Measurements from ENCODE around the gene RAD23A. TPM values are rescaled to one million over a fixed set of nuclear protein-coding genes. Genes with fewer than 3 reads are reported as not detected.

The RAD23A gene
- total and polyA plus RNA-seq, 4 donors, result 79.7 to 186 (median 117) TPM

DNA sequence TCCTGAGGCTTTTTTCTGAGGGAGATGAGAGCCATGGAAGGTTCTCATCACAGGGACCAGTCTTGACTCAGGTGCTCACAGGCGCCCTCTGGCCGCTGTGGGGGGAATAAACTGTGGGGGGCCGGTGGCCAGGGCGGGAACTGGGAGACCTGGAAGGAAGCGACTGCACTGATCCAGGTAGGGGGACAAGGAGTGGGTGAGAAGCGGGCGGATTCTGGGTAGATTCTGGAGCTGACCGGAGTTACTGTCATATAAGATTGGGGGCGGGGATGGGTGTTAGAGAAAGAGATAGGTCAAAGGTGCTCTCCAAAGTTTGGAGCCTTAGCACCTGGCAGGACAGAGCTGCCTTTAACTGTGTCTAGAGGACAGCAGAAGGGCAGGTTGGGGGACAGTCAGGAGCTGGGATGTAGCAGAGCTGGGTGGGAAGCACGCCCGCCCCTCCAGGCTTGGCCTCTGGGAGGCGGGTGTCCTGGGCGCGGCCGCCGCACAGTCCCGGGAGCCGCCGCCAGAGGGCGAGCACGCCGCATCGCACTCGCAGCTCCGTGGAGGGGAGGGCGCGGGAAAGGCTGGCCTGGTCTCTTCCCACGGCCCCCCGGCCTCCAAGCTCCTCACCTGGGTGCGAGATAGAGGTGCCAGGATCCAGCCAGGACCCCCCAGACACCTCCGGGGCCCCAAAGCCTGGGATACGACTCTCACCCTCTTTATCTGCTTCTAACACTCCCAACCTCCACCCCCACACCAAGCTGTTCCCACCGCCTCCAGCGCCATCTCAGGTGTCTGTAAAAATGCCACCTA is 19.6 kb downstream of the RAD23A start:
- no peaks in the 10 kb centered on the region for H3K27me3 ChIP-seq (ENCODE audit: control insufficient read depth in 3 of 3, insufficient read depth in 3 of 3, low read length in 2 of 3)
- DNase-seq, result peak; percentile 75 to 81 (median 79)
- 1% methylated on average over 34 of the region's 34 CpGs for WGBS, 2 donors
- TF ChIP-seq, protein P1, sequence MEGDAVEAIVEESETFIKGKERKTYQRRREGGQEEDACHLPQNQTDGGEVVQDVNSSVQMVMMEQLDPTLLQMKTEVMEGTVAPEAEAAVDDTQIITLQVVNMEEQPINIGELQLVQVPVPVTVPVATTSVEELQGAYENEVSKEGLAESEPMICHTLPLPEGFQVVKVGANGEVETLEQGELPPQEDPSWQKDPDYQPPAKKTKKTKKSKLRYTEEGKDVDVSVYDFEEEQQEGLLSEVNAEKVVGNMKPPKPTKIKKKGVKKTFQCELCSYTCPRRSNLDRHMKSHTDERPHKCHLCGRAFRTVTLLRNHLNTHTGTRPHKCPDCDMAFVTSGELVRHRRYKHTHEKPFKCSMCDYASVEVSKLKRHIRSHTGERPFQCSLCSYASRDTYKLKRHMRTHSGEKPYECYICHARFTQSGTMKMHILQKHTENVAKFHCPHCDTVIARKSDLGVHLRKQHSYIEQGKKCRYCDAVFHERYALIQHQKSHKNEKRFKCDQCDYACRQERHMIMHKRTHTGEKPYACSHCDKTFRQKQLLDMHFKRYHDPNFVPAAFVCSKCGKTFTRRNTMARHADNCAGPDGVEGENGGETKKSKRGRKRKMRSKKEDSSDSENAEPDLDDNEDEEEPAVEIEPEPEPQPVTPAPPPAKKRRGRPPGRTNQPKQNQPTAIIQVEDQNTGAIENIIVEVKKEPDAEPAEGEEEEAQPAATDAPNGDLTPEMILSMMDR (IDR thresholded peaks at IDR 0.05; ENCODE audit: control extremely low read depth, extremely low read depth), result peak; percentile 99
- H3K36me3 ChIP-seq (ENCODE audit: control insufficient read depth in 4 of 4, insufficient read depth in 4 of 4, low read length in 4 of 4), result no peaks in the 10 kb centered on the region
- ATAC-seq (ENCODE audit: insufficient read depth, low FRiP score), result peak; percentile 93
- peak overlapping the region; percentile 4 to 57 for H3K27ac ChIP-seq (ENCODE audit: low read depth in 1 of 2, low read length in 1 of 2)
- no peak overlapping the region for H3K4me3 ChIP-seq
- peak overlapping the region in 1 of 2 donors; percentile 42 for H3K9ac ChIP-seq (ENCODE audit: insufficient read depth in 1 of 2, low read length in 2 of 2)
- no peaks in the 10 kb centered on the region for H3K9me3 ChIP-seq (ENCODE audit: control insufficient read depth in 4 of 4, insufficient read depth in 3 of 4, low read length in 3 of 4)
- H3K4me1 ChIP-seq (ENCODE audit: control insufficient read depth in 5 of 5, insufficient read depth in 5 of 5, low read length in 5 of 5), result peaks cover 0 to 8% (median 2%) of the 10 kb centered on the region in 5 donors

DNA sequence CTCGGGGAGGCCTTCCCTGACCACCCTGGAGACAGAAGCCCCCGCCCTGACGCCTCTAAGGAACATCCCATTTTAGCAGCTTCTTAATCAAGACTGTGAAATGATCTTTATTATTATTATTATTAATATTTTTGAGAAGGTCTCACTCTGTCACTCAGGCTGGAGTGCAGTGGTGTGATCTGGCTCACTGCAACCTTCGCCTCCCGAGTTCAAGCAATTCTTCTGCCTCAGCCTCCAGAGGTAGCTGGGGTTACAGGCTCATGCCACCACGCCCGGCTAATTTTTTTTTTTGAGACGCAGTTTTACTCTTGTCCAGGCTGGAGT is 20.1 kb downstream of the RAD23A start:
- DNase-seq, result no peak

DNA sequence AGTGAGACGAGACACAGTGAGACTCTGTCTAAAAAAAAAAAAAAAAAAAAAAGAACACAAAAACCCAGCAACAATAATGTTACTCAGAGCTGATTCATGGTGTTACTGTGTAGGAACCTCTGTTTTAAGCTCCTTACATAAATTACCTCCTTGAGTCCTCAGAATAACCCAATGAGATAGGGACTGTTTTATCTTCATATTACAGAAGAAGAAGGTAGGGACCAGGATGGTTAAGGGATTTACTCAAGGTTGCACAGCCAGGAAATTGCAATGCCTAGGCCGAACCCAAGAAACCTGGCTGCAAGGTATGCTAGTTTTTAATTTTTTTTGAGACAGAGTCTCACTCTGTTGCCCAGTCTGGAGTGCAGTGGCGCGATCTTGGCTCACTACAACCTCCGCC is 22.2 kb downstream of the RAD23A start:
- ATAC-seq (ENCODE audit: insufficient read depth, low FRiP score) (no peak), DNase-seq (no peak)
- Histone ChIP-seq H3K27me3 (ENCODE audit: control insufficient read depth in 3 of 3, insufficient read depth in 3 of 3, low read length in 2 of 3) (no peaks in the 10 kb centered on the region), H3K9ac (ENCODE audit: insufficient read depth in 1 of 2, low read length in 2 of 2) (no peak overlapping the region), H3K4me3 (no peak overlapping the region), H3K36me3 (ENCODE audit: control insufficient read depth in 4 of 4, insufficient read depth in 4 of 4, low read length in 4 of 4) (no peaks in the 10 kb centered on the region), H3K27ac (ENCODE audit: low read depth in 1 of 2, low read length in 1 of 2) (no peak overlapping the region), H3K4me1 (ENCODE audit: control insufficient read depth in 5 of 5, insufficient read depth in 5 of 5, low read length in 5 of 5) (peaks cover 0 to 8% (median 2%) of the 10 kb centered on the region in 5 donors), H3K9me3 (ENCODE audit: control insufficient read depth in 4 of 4, insufficient read depth in 3 of 4, low read length in 3 of 4) (no peaks in the 10 kb centered on the region)
- TF ChIP-seq, protein P1 (IDR thresholded peaks at IDR 0.05; ENCODE audit: control extremely low read depth, extremely low read depth), result no peak
- WGBS, 2 donors, result 94 to 95% methylated on average over 5 of the region's 5 CpGs

More for the DNA sequence above, 20.1 kb downstream of the RAD23A start:
- Histone ChIP-seq H3K4me3 (no peak overlapping the region), H3K27ac (ENCODE audit: low read depth in 1 of 2, low read length in 1 of 2) (peak overlapping the region; percentile 4 to 54), H3K4me1 (ENCODE audit: control insufficient read depth in 5 of 5, insufficient read depth in 5 of 5, low read length in 5 of 5) (peaks cover 0 to 8% (median 2%) of the 10 kb centered on the region in 5 donors), H3K27me3 (ENCODE audit: control insufficient read depth in 3 of 3, insufficient read depth in 3 of 3, low read length in 2 of 3) (no peaks in the 10 kb centered on the region), H3K36me3 (ENCODE audit: control insufficient read depth in 4 of 4, insufficient read depth in 4 of 4, low read length in 4 of 4) (no peaks in the 10 kb centered on the region), H3K9me3 (ENCODE audit: control insufficient read depth in 4 of 4, insufficient read depth in 3 of 4, low read length in 3 of 4) (no peaks in the 10 kb centered on the region), H3K9ac (ENCODE audit: insufficient read depth in 1 of 2, low read length in 2 of 2) (no peak overlapping the region)
- 50 to 53% methylated on average over 8 of the region's 8 CpGs for WGBS, 2 donors
- TF ChIP-seq, protein P1 (IDR thresholded peaks at IDR 0.05; ENCODE audit: control extremely low read depth, extremely low read depth), result no peak
- ATAC-seq (ENCODE audit: insufficient read depth, low FRiP score), result no peak
